Vagina (tissue), 2 donors: ENCODE results near the gene OCRL. TPM values are rescaled to one million over a fixed set of nuclear protein-coding genes. Genes with fewer than 3 reads are reported as not detected.

Experiments
- DNase-seq, 2 donors: peaks; one replicate each; pipeline ENCODE4 v3.0.0-alpha.2; 2017; ENCODE audit errors: extremely low spot score in 2 of 2
- H3K27ac ChIP-seq: fragments of 200-600 bp; sonication (generic); one replicate; pipeline ENCODE4 v1.5.1; 2019
- H3K27me3 ChIP-seq: fragments of 200-600 bp; sonication (generic); one replicate; pipeline ENCODE4 v1.5.1; 2019
- H3K36me3 ChIP-seq, 2 donors: fragments of 200-600 bp; sonication (generic); one replicate each; pipeline ENCODE4 v1.5.1; 2017 to 2019
- H3K4me1 ChIP-seq: fragments of 200-600 bp; sonication (generic); one replicate; pipeline ENCODE4 v1.5.1; 2019
- H3K4me3 ChIP-seq, 2 donors: fragments of 200-600 bp; sonication (generic); 1 replicate in 1 of 2; 2 replicates in 1 of 2; pipeline ENCODE4 v1.5.1; 2016 to 2019
- H3K9me3 ChIP-seq: fragments of 200-600 bp; sonication (generic); one replicate; pipeline ENCODE4 v1.5.1; 2019
- POLR2A ChIP-seq, 2 donors: fragments of 450-650 bp; IDR thresholded peaks; one replicate each; pipeline ENCODE4 v1.6.1; 2017; ENCODE audit warnings: antibody characterized with exemption in 2 of 2, mild to moderate bottlenecking in 2 of 2, moderate library complexity in 2 of 2
- POLR2AphosphoS5 ChIP-seq, 2 donors: sonication (generic); formaldehyde crosslinking; IDR thresholded peaks; one replicate each; pipeline ENCODE4 v1.9.0; 2017; ENCODE audit warnings: antibody characterized with exemption in 2 of 2, mild to moderate bottlenecking in 2 of 2, low read depth in 1 of 2; ENCODE audit not compliant: insufficient read depth in 1 of 2
- intact Hi-C: fragments of 100-400 bp; cut with DNase I; formaldehyde crosslinking; loops from one replicate; pipeline ENCODE4 v1.15.1; 2023
- total RNA-seq: library from RNA; depleted of rRNA; stranded (reverse); fragments of >200 nt; gene quantifications from one replicate; pipeline ENCODE4 v1.2.3, GENCODE V29; 2016
- TF ChIP-seq, protein P1 (sequence below), 3 experiments: fragments of 450-650 bp in 2 of 3; fragments of 200-600 bp in 1 of 3; sonication (generic) in 1 of 3; IDR thresholded peaks; one replicate each; pipeline ENCODE4 v1.5.1; 2017 to 2019; ENCODE audit warnings: antibody characterized with exemption in 3 of 3, mild to moderate bottlenecking in 2 of 3, moderate library complexity in 2 of 3

OCRL gene
- total RNA-seq, 1 donor from 2014 or later, result 14.5 TPM

DNA sequence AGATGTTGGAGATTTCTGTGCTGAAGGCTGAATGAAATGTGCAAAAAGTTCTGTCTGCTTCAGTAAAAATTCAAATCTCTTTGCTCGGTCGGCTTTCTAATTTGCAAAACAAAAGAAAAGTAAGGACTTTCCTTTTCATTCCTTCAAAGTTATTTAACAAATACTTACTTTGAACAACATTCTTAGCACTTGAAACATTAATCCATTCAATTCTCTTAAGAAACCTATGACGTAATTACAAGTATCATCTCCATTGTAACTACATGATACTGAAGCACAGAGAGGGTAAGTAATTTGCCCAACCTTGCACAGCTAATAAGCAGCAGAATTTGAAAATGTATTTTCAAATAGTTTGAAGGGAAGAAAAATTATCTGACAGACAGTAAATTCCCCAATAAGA, 23.7 kb upstream of the OCRL start:
- Histone ChIP-seq H3K9me3 (no peaks in the 10 kb centered on the region), H3K27ac (no peak overlapping the region), H3K4me1 (no peaks in the 10 kb centered on the region), H3K27me3 (no peaks in the 10 kb centered on the region), H3K4me3 (no peak overlapping the region), H3K36me3 (peaks cover 0 to 5% of the 10 kb centered on the region in 2 donors)
- intact Hi-C loops, result no loop called here
- no peak for TF ChIP-seq POLR2AphosphoS5 (IDR thresholded peaks at IDR 0.05; ENCODE audit: insufficient read depth in 1 of 2, low read depth in 1 of 2)
- no peak for TF ChIP-seq POLR2A (IDR thresholded peaks at IDR 0.05)
- TF ChIP-seq, protein P1, sequence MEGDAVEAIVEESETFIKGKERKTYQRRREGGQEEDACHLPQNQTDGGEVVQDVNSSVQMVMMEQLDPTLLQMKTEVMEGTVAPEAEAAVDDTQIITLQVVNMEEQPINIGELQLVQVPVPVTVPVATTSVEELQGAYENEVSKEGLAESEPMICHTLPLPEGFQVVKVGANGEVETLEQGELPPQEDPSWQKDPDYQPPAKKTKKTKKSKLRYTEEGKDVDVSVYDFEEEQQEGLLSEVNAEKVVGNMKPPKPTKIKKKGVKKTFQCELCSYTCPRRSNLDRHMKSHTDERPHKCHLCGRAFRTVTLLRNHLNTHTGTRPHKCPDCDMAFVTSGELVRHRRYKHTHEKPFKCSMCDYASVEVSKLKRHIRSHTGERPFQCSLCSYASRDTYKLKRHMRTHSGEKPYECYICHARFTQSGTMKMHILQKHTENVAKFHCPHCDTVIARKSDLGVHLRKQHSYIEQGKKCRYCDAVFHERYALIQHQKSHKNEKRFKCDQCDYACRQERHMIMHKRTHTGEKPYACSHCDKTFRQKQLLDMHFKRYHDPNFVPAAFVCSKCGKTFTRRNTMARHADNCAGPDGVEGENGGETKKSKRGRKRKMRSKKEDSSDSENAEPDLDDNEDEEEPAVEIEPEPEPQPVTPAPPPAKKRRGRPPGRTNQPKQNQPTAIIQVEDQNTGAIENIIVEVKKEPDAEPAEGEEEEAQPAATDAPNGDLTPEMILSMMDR (IDR thresholded peaks at IDR 0.05), result no peak
- DNase-seq, result no peak

DNA sequence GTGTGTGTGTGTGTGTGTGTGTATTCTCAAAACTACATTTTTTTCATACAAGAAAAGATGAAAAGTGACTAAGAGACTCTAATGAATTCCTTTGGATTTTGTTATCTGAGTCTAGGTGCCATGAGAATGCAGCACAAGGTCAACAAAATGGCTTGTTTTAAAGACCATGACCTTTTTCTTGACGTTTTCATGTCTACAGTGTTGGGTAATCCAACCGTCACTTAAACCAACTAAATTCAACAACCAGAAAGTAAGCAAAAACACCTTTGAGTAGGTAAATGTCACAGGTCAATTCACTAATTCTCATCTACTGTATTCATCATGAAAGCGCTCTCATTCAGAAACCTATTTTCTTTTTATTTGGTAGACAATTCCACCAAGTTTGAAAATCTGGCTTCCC, 19.9 kb upstream of the OCRL start:
- Histone ChIP-seq H3K36me3 (no peaks in the 10 kb centered on the region), H3K9me3 (no peaks in the 10 kb centered on the region), H3K27ac (no peak overlapping the region), H3K4me3 (no peak overlapping the region), H3K4me1 (no peaks in the 10 kb centered on the region), H3K27me3 (no peaks in the 10 kb centered on the region)
- no peak for TF ChIP-seq POLR2A (IDR thresholded peaks at IDR 0.05)
- TF ChIP-seq, protein P1 (IDR thresholded peaks at IDR 0.05), result no peak
- no peak for TF ChIP-seq POLR2AphosphoS5 (IDR thresholded peaks at IDR 0.05; ENCODE audit: insufficient read depth in 1 of 2, low read depth in 1 of 2)
- DNase-seq, result no peak
- intact Hi-C loops, result no loop called here

DNA sequence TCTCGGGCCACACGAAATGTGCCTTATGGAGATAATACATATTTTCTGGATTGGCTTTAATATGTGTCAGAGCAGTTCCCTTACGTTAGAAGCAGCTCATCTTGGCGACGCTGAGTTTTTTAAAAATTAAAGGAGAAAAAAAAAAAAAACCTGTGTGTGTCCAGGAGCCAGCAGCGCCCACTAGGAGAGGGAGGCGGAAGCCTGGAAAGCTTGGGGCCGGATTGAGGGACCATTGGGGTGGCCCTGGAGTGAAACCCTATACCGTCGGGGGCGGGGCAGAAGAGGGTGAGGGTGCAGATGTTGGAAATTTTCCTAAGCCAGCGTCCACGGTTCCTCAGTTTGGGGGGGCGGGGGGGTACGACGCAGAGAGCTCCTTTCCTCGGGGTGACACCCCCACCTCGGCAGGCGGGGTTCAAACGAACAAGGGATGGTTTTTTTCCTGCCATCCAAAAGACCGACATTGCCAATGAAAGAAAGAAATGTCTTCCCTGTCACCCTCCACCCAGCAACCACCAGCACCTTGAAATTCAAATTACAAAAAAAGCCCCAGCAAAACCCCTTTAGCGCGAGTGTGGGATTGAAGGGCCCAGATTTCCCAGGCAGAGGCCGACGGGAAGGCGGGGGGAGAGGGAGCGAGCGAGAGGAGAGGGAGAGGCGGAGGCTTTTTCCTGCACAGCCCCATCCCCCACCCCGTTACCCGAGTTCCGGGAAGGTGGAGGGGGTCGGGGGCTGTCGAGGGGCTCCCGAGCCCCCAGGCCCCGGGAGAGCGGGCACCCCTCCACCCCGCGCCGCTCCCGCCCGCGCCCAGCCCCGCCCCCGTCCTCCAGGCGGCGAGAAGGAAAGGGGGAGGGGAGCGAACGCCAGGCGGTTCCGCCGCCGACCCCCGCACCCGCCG, 17.6 kb upstream of the OCRL start:
- Histone ChIP-seq H3K27me3 (no peaks in the 10 kb centered on the region), H3K27ac (peak overlapping the region; percentile 79), H3K4me3 (peak overlapping the region; percentile 58 to 66), H3K4me1 (no peaks in the 10 kb centered on the region), H3K9me3 (no peaks in the 10 kb centered on the region), H3K36me3 (no peaks in the 10 kb centered on the region)
- intact Hi-C loops, result no loop called here
- DNase-seq, result no peak
- TF ChIP-seq, protein P1 (IDR thresholded peaks at IDR 0.05), result no peak
- TF ChIP-seq POLR2AphosphoS5 (IDR thresholded peaks at IDR 0.05; ENCODE audit: insufficient read depth in 1 of 2, low read depth in 1 of 2), result no peak
- TF ChIP-seq POLR2A (IDR thresholded peaks at IDR 0.05), result no peak

DNA sequence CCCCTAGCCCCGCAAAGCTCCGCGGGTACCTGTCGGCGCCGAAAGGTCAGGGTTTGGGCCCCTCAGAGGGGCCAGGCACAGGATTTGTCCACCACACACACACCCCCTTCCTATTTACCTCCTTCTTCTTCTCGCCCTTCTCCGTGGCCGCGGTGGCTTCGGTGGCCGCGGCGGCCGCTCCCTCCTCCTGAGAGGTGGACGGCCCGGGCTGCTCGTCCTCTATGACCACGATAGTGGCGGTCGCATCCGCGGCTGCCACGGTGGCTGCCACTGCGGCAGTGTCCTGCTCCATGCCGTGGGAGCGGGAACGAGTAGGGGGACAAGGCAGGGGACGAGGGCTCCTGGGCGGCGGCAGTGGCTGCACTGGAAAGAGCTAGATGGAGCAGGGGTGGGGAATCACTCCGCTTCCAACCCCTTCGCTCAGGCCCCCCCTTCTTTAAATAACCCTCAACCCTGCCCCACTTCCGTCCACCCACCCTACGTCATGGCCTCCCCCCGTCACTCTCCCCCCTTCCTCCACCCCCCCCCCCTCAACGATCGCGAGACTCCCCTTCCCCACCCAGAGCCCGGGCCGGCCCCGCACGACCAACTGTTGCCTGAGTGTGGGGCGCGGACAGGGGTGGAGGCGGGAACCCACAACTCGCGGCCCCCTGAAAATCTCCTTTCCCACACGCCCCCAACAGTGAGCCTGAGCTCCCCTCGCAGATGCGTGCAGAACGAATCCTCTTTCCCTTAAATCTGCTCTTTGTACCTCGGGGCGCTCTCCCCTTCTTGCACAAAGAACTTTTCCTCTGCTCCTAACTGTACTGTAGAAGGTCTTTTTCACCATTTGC, 16.8 kb upstream of the OCRL start, which contains the start of gene SMARCA1:
Gene SMARCA1 (minus strand): TSS at position 412 of the 833 bp plus-strand sequence. CDS start 120 bp downstream, at position 292.
- TF ChIP-seq, protein P1 (IDR thresholded peaks at IDR 0.05), result no peak
- peak in 1 of 2 donors; percentile 77 for TF ChIP-seq POLR2AphosphoS5 (IDR thresholded peaks at IDR 0.05; ENCODE audit: insufficient read depth in 1 of 2, low read depth in 1 of 2)
- peak in 1 of 2 donors; percentile 16 for TF ChIP-seq POLR2A (IDR thresholded peaks at IDR 0.05)
- no peaks in the 10 kb centered on the region for H3K27me3 ChIP-seq
- intact Hi-C loops, result no loop called here
- peak within 1 kb of the TSS; percentile 58 to 66 for H3K4me3 ChIP-seq
- H3K9me3 ChIP-seq, result no peaks in the 10 kb centered on the region
- DNase-seq, result no peak
- H3K36me3 ChIP-seq, result no peaks in the 10 kb centered on the region
- peak within 1 kb of the TSS; percentile 79 for H3K27ac ChIP-seq
- H3K4me1 ChIP-seq, result no peaks in the 10 kb centered on the region
